ENCODE results near the gene MPC1.

The MPC1 gene

DNA sequence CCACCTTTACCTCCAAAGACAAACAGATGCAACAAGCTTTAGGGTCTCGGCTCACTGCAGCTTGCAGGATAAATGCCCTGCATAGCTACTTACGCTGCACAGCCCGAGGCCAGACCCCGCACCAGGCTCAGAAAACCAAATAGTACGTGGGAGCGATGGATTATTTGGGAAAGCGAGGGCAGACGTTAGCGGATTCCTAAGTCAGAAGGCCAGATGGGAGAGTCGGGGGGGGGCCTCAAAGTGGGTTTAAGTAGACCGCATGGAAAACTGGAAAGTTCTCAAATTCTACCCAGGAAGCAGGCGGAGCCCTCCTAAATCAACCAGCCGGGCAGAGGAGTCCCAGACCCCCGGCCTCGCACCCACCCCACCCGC lies 40.8 kb downstream of the MPC1 start:
- peaks cover 51% of the 10 kb centered on the region for H3K79me2 ChIP-seq (ENCODE audit: low read length)

DNA sequence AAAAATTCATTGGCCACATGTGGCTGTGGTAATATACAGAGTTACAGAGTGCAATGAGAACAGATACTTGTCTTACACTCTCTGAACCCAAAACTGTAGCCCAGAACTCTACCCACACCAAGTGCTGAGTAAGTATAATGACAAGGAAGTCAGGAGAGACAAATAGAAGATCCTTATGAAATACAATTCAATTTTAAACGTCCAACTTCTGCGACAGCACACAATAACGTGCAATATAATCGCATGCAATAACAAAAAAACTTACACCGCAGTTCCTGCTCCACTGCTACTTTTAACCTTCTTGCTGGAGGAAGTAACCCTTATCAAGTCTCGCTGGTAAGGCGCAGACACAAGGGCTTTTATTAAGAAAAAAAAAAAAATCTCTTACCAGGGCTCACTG lies 41.3 kb downstream of the MPC1 start:
- no peak for DNase-seq
- Histone ChIP-seq H3K36me3 (replicated peaks; ENCODE audit: insufficient read depth, low read length) (no peaks in the 10 kb centered on the region), H3K4me2 (ENCODE audit: low read depth, low read length) (peak overlapping the region; percentile 78), H3K4me3 (ENCODE audit: low read length) (peak overlapping the region; percentile 87), H3K79me2 (ENCODE audit: low read length) (peaks cover 54% of the 10 kb centered on the region), H4K20me1 (ENCODE audit: insufficient read depth, low read length) (no peaks in the 10 kb centered on the region), H3F3A (ENCODE audit: insufficient read depth, low read length) (peaks cover 6% of the 10 kb centered on the region; the same call in 1 of the 2 replicates), H3K9me2 (replicated peaks; ENCODE audit: insufficient read depth, low read length) (no peaks in the 10 kb centered on the region), H3K27ac (ENCODE audit: low read length) (no peak overlapping the region), H3K4me1 (ENCODE audit: low read length) (no peaks in the 10 kb centered on the region), H3K27me3 (replicated peaks; ENCODE audit: insufficient read depth, low read length) (no peaks in the 10 kb centered on the region), H3K9me3 (replicated peaks; ENCODE audit: insufficient read depth, low read length) (no peaks in the 10 kb centered on the region), H3K9ac (ENCODE audit: low read length) (peak overlapping the region; percentile 97; the same call in 1 of the 2 replicates), H2AFZ (ENCODE audit: low read length) (no peak overlapping the region)
- TF ChIP-seq EZH2 (optimal IDR thresholded peaks at IDR 0.05; ENCODE audit: low read depth, low read length) (no peak), CTCF (IDR thresholded peaks at IDR 0.05; ENCODE audit: low read length) (no peak), EZH2phosphoT487 (IDR thresholded peaks at IDR 0.05; ENCODE audit: low read length) (no peak)

More for the DNA sequence above, 40.8 kb downstream of the MPC1 start:
- Histone ChIP-seq H2AFZ (ENCODE audit: low read length) (no peak overlapping the region; the same call in 1 of the 2 replicates), H3K4me2 (ENCODE audit: low read depth, low read length) (peak overlapping the region; percentile 78), H4K20me1 (ENCODE audit: insufficient read depth, low read length) (no peaks in the 10 kb centered on the region), H3K9me3 (replicated peaks; ENCODE audit: insufficient read depth, low read length) (no peaks in the 10 kb centered on the region), H3K4me1 (ENCODE audit: low read length) (no peaks in the 10 kb centered on the region), H3K36me3 (replicated peaks; ENCODE audit: insufficient read depth, low read length) (no peaks in the 10 kb centered on the region), H3K4me3 (ENCODE audit: low read length) (peak overlapping the region; percentile 87), H3F3A (ENCODE audit: insufficient read depth, low read length) (peaks cover 6% of the 10 kb centered on the region; the same call in 1 of the 2 replicates), H3K27ac (ENCODE audit: low read length) (peak overlapping the region; percentile 85; the same call in 1 of the 2 replicates), H3K27me3 (replicated peaks; ENCODE audit: insufficient read depth, low read length) (no peaks in the 10 kb centered on the region), H3K9ac (ENCODE audit: low read length) (peak overlapping the region; percentile 97), H3K9me2 (replicated peaks; ENCODE audit: insufficient read depth, low read length) (no peaks in the 10 kb centered on the region)
- no peak for TF ChIP-seq CTCF (IDR thresholded peaks at IDR 0.05; ENCODE audit: low read length)
- TF ChIP-seq EZH2phosphoT487 (IDR thresholded peaks at IDR 0.05; ENCODE audit: low read length) = no peak
- TF ChIP-seq EZH2 (optimal IDR thresholded peaks at IDR 0.05; ENCODE audit: low read depth, low read length) = no peak
- no peak for DNase-seq

GRCh38 chr6:166338854-166339253 lies 43.9 kb downstream of the MPC1 start:
- Histone ChIP-seq H3K36me3 (replicated peaks; ENCODE audit: insufficient read depth, low read length) (no peaks in the 10 kb centered on the region), H3K9me2 (replicated peaks; ENCODE audit: insufficient read depth, low read length) (no peaks in the 10 kb centered on the region), H2AFZ (ENCODE audit: low read length) (no peak overlapping the region), H3F3A (ENCODE audit: insufficient read depth, low read length) (peaks cover 8% of the 10 kb centered on the region; the same call in 1 of the 2 replicates), H3K27ac (ENCODE audit: low read length) (no peak overlapping the region), H3K9me3 (replicated peaks; ENCODE audit: insufficient read depth, low read length) (no peaks in the 10 kb centered on the region), H3K4me1 (ENCODE audit: low read length) (peaks cover 9% of the 10 kb centered on the region; the same call in 1 of the 2 replicates), H4K20me1 (ENCODE audit: insufficient read depth, low read length) (no peaks in the 10 kb centered on the region), H3K9ac (ENCODE audit: low read length) (no peak overlapping the region), H3K27me3 (replicated peaks; ENCODE audit: insufficient read depth, low read length) (no peaks in the 10 kb centered on the region), H3K4me2 (ENCODE audit: low read depth, low read length) (no peak overlapping the region), H3K4me3 (ENCODE audit: low read length) (no peak overlapping the region), H3K79me2 (ENCODE audit: low read length) (peaks cover 55% of the 10 kb centered on the region)
- TF ChIP-seq EZH2phosphoT487 (IDR thresholded peaks at IDR 0.05; ENCODE audit: low read length) (no peak), EZH2 (optimal IDR thresholded peaks at IDR 0.05; ENCODE audit: low read depth, low read length) (no peak)
- no peak for DNase-seq

GRCh38 chr6:166336847-166337246 lies 45.9 kb downstream of the MPC1 start:
- DNase-seq = no peak
- TF ChIP-seq CTCF (IDR thresholded peaks at IDR 0.05; ENCODE audit: low read length) = no peak
- no peak overlapping the region for H3K27ac ChIP-seq (ENCODE audit: low read length)
- H3K9me2 ChIP-seq (replicated peaks; ENCODE audit: insufficient read depth, low read length) = no peaks in the 10 kb centered on the region
- no peaks in the 10 kb centered on the region for H4K20me1 ChIP-seq (ENCODE audit: insufficient read depth, low read length)
- H3K79me2 ChIP-seq (ENCODE audit: low read length) = peaks cover 68% of the 10 kb centered on the region
- H3K36me3 ChIP-seq (replicated peaks; ENCODE audit: insufficient read depth, low read length) = no peaks in the 10 kb centered on the region
- no peak overlapping the region for H3K9ac ChIP-seq (ENCODE audit: low read length)
- H3F3A ChIP-seq (ENCODE audit: insufficient read depth, low read length) = 0 out of 2 replicates have a peak, but pooled peaks cover 4% of the 10 kb centered on the region
- no peaks in the 10 kb centered on the region for H3K9me3 ChIP-seq (replicated peaks; ENCODE audit: insufficient read depth, low read length)
- no peak overlapping the region for H3K4me3 ChIP-seq (ENCODE audit: low read length)
- H3K4me2 ChIP-seq (ENCODE audit: low read depth, low read length) = no peak overlapping the region
- no peak overlapping the region for H2AFZ ChIP-seq (ENCODE audit: low read length)
- H3K4me1 ChIP-seq (ENCODE audit: low read length) = peaks cover 17% of the 10 kb centered on the region
- no peaks in the 10 kb centered on the region for H3K27me3 ChIP-seq (replicated peaks; ENCODE audit: insufficient read depth, low read length)
